ENCODE measurements around the gene CCN2.

The CCN2 gene

GRCh38 chr6:131963063-131963462 lies 11.9 kb upstream of the CCN2 start:
- DNase-seq: no peak

- no peak for DNase-seq
Observed at GRCh38 chr6:131960371-131961133, 9.4 kb upstream of the CCN2 start.

GRCh38 chr6:131958542-131959470 lies 7.6 kb upstream of the CCN2 start:
- DNase-seq: peak; percentile 81

GRCh38 chr6:131958095-131958494 lies 6.9 kb upstream of the CCN2 start:
- peak; percentile 4 for DNase-seq

- DNase-seq: no peak
Observed at GRCh38 chr6:131955876-131956275, 4.7 kb upstream of the CCN2 start.

- no peak for DNase-seq
Observed at GRCh38 chr6:131955192-131955591, 4.0 kb upstream of the CCN2 start.

- no peak for DNase-seq
Observed at GRCh38 chr6:131954775-131955107, 3.6 kb upstream of the CCN2 start.

GRCh38 chr6:131954059-131954774 lies 3.0 kb upstream of the CCN2 start:
- no peak for DNase-seq

- no peak for DNase-seq
Observed at GRCh38 chr6:131952886-131953509, 1.8 kb upstream of the CCN2 start.

- DNase-seq: no peak
Observed at GRCh38 chr6:131951576-131952230, 531 bp upstream of the CCN2 start.

GRCh38 chr6:131949909-131950766 lies 1.0 kb downstream of the CCN2 start:
- peak; percentile 87 for DNase-seq

- DNase-seq: no peak
Observed at GRCh38 chr6:131949620-131949908, 1.6 kb downstream of the CCN2 start.

- no peak for DNase-seq
Observed at GRCh38 chr6:131948692-131949619, 2.2 kb downstream of the CCN2 start.

- DNase-seq: no peak
Observed at GRCh38 chr6:131947986-131948661, 3.0 kb downstream of the CCN2 start.

- DNase-seq: no peak
Observed at GRCh38 chr6:131946992-131947955, 3.9 kb downstream of the CCN2 start.

GRCh38 chr6:131946404-131946991 lies 4.7 kb downstream of the CCN2 start:
- no peak for DNase-seq

- DNase-seq: no peak
Observed at GRCh38 chr6:131945971-131946370, 5.2 kb downstream of the CCN2 start.

Measured in DMS53 (cell line).